HG03135 (cell line): ENCODE measurements around the gene MEIS1.

ENCODE experiments used
- ATAC-seq: cut with Tn5 transposase; IDR thresholded peaks from one replicate; pipeline ENCODE4 v1.9.1; 2021; ENCODE audit warnings: mild to moderate bottlenecking, moderate library complexity; ENCODE audit not compliant: unreplicated experiment

Gene MEIS1

GRCh38 chr2:66561645-66562303 is 126.8 kb downstream of the MEIS1 start:
- no peak for ATAC-seq

- ATAC-seq: no peak
Observed at GRCh38 chr2:66562304-66562685, 127.4 kb downstream of the MEIS1 start.

- ATAC-seq: no peak
Observed at GRCh38 chr2:66563473-66563872, 128.5 kb downstream of the MEIS1 start.

- ATAC-seq: no peak
Observed at GRCh38 chr2:66565291-66565690, 130.4 kb downstream of the MEIS1 start.

GRCh38 chr2:66566726-66567399 is 131.9 kb downstream of the MEIS1 start:
- no peak for ATAC-seq

GRCh38 chr2:66567729-66568128 is 132.8 kb downstream of the MEIS1 start:
- ATAC-seq: no peak

GRCh38 chr2:66568650-66569300 is 133.8 kb downstream of the MEIS1 start:
- ATAC-seq: no peak

GRCh38 chr2:66569321-66569851 is 134.5 kb downstream of the MEIS1 start:
- ATAC-seq: no peak

GRCh38 chr2:66569974-66570373 is 135.0 kb downstream of the MEIS1 start:
- ATAC-seq: no peak

GRCh38 chr2:66570471-66570870 is 135.5 kb downstream of the MEIS1 start:
- no peak for ATAC-seq

- ATAC-seq: no peak
Observed at GRCh38 chr2:66571918-66572317, 137.0 kb downstream of the MEIS1 start.

GRCh38 chr2:66572391-66572790 is 137.5 kb downstream of the MEIS1 start:
- no peak for ATAC-seq

- ATAC-seq: no peak
Observed at GRCh38 chr2:66573416-66573815, 138.5 kb downstream of the MEIS1 start.

GRCh38 chr2:66573821-66574233 is 138.9 kb downstream of the MEIS1 start:
- ATAC-seq: no peak

GRCh38 chr2:66574701-66575624 is 140.0 kb downstream of the MEIS1 start:
- ATAC-seq: no peak

GRCh38 chr2:66575625-66576310 is 140.8 kb downstream of the MEIS1 start:
- ATAC-seq: no peak

GRCh38 chr2:66576311-66576560 is 141.3 kb downstream of the MEIS1 start:
- no peak for ATAC-seq

- no peak for ATAC-seq
Observed at GRCh38 chr2:66576561-66577320, 141.8 kb downstream of the MEIS1 start.

GRCh38 chr2:66577321-66578053 is 142.6 kb downstream of the MEIS1 start:
- ATAC-seq: no peak
